Gastrocnemius medialis (tissue), 4 donors: ENCODE results near the gene ADM5.

ENCODE experiments used
- CTCF ChIP-seq, 5 experiments: fragments of 450-650 bp in 3 of 5; fragments of 200-600 bp in 2 of 5; sonication (generic) in 2 of 5; IDR thresholded peaks in 4 of 5; conservative IDR thresholded peaks in 1 of 5; 1 replicate in 4 of 5; 2 replicates in 1 of 5; pipeline ENCODE4 v1.5.1; 2016 to 2019; ENCODE audit warnings: antibody characterized with exemption in 5 of 5, mild to moderate bottlenecking in 3 of 5, moderate library complexity in 3 of 5
- POLR2A ChIP-seq, 2 donors: fragments of 450-650 bp; IDR thresholded peaks; one replicate each; pipeline ENCODE4 v1.6.1; 2017; ENCODE audit warnings: antibody characterized with exemption in 2 of 2, mild to moderate bottlenecking in 2 of 2, moderate library complexity in 2 of 2

DNA sequence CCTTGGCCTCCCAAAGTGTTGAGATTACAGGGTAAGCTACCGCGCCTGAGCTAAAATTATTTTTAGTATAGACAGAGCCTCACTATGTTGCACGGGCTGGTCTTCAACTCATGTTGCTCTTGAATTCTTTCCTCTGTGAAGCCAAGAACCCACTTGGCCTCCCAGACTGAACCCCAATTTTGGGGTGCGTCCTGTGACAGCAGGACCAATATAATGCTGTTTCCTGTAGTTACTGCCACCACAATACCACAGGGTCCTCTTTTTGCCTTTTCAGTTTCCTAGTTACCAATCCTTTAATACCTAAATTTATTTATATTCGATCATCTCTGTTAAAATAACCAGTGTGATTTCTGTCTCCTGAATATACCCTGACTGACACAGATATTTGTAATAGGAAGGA is 40.8 kb downstream of the ADM5 start:
- TF ChIP-seq CTCF (IDR thresholded peaks at IDR 0.05 in 4 of 5, conservative IDR thresholded peaks at IDR 0.05 in 1 of 5) (no peak), POLR2A (IDR thresholded peaks at IDR 0.05) (no peak)
